HL-60/S4 treated with phorbol 12-myristate 13-acetate at 8.2 ng/mL for 4 days and 3 days (cell line): ENCODE data around the gene MZF1.

ENCODE experiments used
- in situ Hi-C: fragments of 300-500 bp; cut with MboI; formaldehyde crosslinking; loops from 2 replicates; pipeline ENCODE4 v1.15.0; 2022; ENCODE audit warnings: low sequenced_read_pairs

MZF1 gene

GRCh38 chr19:58556622-58557220 lies 16.4 kb downstream of the MZF1 start:
- in situ Hi-C loops: no loop called here

DNA sequence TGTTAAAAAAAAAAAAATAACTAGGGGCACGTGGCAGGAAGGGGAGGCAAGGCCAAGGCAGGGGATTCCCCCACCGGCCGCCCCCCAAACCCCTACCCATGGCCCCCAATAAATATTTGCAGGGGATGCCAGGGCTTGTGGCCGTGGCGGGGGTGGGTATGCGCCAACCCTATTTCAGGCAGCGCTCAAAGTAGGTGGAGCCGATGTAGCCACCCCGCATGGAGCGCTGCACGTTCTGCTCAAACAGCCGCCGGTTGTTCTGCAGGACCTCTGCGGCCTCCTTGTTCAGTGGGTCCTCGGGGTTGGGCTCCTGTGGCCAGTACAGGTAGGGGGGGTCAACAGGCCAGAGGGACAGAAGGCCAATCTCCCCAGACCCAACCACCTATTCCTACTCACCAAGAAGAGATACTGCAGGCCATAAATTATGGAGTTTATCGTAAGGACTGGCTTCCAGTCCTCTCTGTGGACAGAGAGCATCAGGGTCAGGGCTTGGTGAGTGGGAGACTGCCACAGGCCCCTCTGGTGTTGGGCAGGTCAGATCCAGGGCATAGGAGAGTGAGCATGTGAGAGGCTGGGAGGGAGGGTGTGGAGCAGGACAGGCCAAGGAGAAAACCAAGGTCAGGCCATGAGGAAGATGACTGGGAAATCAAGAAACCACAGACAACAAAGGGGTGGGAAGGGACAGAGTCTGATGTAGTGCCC lies 17.1 kb downstream of the MZF1 start:
- in situ Hi-C loops: no loop called here

DNA sequence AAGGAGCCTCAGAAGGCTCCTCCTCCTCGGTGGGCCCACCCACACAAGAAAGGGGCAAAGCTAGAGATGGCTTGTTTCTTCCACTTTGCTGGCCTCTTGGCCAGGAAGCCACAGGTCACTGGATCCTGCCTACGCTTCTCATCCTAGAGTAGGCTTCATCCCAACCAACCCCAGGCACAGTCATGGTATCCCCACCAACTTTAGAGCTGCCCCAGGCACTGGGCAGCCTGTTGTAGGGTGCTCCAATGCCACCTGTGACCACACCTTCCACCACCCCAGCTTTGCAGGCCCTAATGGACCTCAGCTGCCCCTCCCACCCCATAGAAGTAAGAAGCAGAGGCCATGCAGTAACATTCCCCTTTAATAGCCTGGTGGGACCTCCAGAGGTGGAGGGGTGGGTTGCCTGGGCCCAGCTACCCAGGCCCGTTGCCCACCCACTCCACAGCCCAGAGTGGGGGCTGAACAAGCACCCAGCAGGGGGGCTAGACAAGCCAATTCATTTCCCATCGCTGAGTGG lies 17.7 kb downstream of the MZF1 start:
- in situ Hi-C loops: no loop called here

DNA sequence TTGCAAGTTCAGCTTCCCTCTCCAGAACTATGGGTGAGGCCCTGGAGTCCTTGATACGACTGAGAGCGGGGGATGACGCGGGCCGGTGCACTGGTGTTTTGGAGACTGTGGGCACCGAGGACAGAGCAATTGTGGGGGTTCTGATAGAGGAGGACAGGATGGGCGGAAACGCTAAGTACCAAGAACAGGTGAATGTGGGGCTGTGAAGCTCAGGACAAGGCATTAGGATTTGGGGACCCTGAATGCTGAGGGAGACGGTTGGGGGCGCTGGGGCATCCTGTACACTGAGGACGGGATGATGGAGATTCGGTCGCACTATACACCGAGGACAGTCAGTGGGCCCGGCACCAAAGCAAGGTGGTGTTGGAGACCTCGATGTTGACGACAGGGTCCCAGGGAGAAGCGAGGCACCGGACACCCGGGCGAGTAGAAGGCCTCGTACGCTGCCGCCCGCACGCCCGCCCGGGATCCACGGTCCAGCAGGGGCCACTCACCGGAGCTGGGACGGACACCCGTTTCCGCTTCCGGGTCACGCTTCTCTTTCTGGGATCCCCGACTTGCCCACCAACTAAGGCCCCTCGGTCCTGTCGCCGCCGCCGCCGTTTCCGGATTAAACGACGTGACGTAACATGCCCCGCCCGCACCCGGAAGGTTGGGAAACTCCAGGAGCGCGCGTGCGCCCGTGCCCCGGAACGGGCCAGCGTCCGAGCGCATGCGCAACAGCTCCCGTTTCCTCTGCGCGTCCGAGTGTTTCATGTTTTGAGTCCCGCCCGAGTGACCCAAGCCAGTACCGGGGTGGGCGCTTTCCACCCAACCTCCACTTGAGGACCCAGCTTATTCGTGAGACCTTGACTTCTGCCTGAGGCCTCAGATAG lies 18.4 kb downstream of the MZF1 start, which contains the start of gene CHMP2A:
Gene CHMP2A (minus strand): TSS at position 612 of the 875 bp plus-strand sequence. CDS start 893 bp downstream, outside the sequence.
- in situ Hi-C loops: no loop called here

GRCh38 chr19:58553799-58554493 lies 19.2 kb downstream of the MZF1 start:
- in situ Hi-C loops: no loop called here

DNA sequence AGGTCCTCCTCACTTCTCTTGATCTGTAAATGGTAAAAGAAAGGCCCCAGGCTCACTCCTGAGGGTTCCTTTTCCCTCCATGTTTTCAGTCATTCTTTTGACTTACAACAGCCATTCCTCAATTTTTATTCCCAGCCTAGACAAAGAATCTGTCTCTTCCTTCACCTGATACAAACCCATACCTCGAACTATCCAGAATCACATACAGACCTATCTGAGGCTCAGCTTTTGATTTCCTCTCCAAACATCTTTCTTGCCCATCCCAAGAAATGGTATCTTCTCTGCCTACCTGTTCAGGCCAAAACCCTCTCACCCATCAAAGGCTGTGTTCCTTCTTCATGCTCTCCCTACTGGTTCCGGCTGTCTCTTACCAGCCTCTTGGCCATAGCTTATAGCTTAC lies 20.5 kb downstream of the MZF1 start:
- in situ Hi-C loops: no loop called here

DNA sequence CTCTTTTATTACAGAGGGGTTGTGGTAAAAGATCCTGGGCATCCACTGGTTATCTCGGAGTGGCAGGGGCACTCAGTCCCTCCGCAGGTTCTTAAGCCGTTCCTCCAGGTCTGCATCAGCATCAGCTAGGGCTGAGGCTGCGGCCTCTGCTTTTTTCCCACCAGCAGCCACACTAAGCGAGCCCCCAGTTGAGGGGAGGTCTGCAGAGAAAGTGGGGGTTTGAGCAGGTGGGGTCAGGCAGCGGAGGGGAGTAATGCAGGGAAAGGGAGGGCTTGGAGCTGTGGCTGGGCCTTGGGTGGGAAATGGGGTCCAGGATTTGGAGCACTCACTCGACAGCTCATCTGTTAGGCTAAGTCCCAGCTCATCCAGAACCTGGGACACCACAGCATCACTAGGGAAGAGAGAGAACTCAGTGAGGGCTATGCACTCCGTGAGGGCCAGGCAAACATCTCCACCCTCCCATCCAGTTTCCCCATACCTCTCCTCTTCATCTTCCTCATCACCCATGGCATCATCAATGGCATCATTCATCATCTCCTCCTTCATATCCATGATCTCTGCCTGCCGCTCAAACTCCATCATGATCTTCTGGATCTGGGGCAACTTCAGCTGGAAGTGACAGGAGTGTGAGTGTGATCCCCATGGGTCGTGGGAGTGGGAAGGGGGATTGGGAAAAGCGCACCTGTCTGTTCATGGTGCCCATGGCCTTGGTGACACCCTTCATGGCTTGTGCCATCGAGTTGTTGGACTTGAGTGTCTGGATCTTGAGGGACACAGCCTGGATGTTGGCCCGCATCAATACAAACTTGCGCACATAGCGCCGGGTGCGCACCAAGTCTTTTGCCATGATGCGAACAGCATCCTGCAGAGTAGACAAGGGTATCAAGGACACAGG lies 21.3 kb downstream of the MZF1 start:
- in situ Hi-C loops: no loop called here

DNA sequence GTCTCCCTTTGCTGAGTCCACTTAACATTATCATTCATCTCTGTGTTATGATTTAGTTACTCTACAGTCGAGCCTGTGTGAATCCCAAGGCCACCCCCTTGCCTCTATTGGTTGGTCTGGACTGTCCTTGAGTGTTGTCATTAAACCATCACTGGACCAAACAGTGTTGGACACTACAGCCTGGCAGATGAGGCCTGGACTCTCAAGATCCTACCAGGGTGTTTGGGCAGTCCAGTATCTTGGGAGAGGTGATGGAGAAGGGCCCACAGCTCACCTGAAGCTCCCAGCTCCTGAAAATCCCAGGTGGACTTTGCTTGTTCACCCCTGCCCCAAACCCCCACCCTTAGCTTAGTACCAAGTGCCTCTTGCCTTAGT lies 22.0 kb downstream of the MZF1 start:
- in situ Hi-C loops: no loop called here

GRCh38 chr19:58550362-58551122 lies 22.6 kb downstream of the MZF1 start:
- in situ Hi-C loops: no loop called here

- in situ Hi-C loops: no loop called here
These were observed 23.3 kb downstream of the MZF1 start for GRCh38 chr19:58549664-58550361.

- in situ Hi-C loops: no loop called here
These were observed 24.1 kb downstream of the MZF1 start for GRCh38 chr19:58548859-58549663.

- in situ Hi-C loops: no loop called here
These were observed 25.5 kb downstream of the MZF1 start for GRCh38 chr19:58547323-58548312.

DNA sequence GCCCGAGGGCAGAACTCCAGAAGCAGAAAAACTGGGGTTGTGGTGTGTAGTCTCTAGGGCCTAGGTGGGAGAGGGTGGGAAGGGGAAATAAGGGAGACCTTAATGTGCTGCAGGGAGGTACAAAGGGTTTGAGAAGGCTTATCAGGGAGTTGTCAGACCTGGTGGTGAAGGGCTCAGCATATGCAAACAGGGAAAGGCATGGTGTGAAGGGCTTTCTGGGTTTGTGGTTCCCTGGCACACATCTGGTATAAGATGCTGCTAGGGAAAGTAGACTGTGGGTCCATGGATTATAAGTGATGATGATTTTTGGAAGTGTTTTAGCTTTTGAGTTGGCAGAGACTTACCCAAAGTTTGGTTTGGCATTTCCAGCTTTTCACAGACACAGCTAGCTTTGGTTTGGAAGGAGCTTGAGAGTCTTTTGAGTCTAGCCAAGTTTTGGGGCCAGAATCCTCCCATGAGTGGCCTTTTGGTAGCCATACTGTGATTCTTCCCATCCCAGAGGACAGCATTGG lies 27.1 kb downstream of the MZF1 start:
- in situ Hi-C loops: no loop called here

DNA sequence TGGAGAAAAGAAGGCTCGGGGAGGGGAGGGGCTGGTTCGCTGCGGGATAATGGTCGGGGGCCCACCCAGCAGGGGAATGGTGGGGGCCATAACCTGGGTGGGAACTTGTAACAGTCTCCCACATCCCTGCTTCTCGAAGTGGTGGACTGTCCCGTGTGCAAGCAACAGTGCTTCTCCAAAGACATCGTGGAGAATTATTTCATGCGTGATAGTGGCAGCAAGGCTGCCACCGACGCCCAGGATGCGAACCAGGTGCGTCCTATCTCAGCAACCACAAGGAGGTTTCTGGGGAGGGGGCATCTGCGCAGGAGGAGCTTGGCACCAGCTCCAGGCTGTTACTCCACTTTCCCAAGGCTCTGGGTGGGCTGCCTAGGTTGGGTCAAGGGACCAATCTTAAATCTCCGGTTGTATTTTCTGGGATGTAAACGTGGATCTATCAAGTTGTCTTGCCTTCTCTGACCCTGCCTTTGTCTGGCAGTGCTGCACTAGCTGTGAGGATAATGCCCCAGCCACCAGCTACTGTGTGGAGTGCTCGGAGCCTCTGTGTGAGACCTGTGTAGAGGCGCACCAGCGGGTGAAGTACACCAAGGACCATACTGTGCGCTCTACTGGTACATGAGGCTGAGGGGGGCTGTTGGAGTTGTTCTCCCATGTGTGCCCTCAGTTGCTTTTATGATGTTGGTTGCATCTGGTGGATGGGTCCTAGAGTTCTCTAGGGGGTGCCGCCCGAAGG lies 27.7 kb downstream of the MZF1 start:
- in situ Hi-C loops: no loop called here

GRCh38 chr19:58544591-58545285 lies 28.4 kb downstream of the MZF1 start:
- in situ Hi-C loops: no loop called here
